GM19043 (cell line): ENCODE measurements around the gene EMID1.

Experiments
- ATAC-seq: cut with Tn5 transposase; IDR thresholded peaks from one replicate; pipeline ENCODE4 v1.9.1; 2021; ENCODE audit warnings: low read depth; ENCODE audit not compliant: unreplicated experiment

Gene EMID1

GRCh38 chr22:29277927-29278326 is 72.2 kb downstream of the EMID1 start:
- ATAC-seq: no peak

- no peak for ATAC-seq
These were observed 78.5 kb downstream of the EMID1 start for GRCh38 chr22:29284196-29284595.

- no peak for ATAC-seq
These were observed 83.1 kb downstream of the EMID1 start for GRCh38 chr22:29288837-29289236.

- ATAC-seq: no peak
These were observed 84.4 kb downstream of the EMID1 start for GRCh38 chr22:29290061-29290460.

- no peak for ATAC-seq
These were observed 85.5 kb downstream of the EMID1 start for GRCh38 chr22:29291215-29291614.

- no peak for ATAC-seq
These were observed 86.7 kb downstream of the EMID1 start for GRCh38 chr22:29292379-29292778.

- ATAC-seq: no peak
These were observed 92.9 kb downstream of the EMID1 start for GRCh38 chr22:29298641-29299040.

- no peak for ATAC-seq
These were observed 93.6 kb downstream of the EMID1 start for GRCh38 chr22:29299136-29299900.

GRCh38 chr22:29300467-29300806 is 94.7 kb downstream of the EMID1 start:
- ATAC-seq: no peak

GRCh38 chr22:29300807-29301601 is 95.3 kb downstream of the EMID1 start:
- no peak for ATAC-seq

- no peak for ATAC-seq
These were observed 96.2 kb downstream of the EMID1 start for GRCh38 chr22:29301716-29302401.

GRCh38 chr22:29302402-29302680 is 96.6 kb downstream of the EMID1 start:
- no peak for ATAC-seq

GRCh38 chr22:29302681-29303465 is 97.2 kb downstream of the EMID1 start:
- ATAC-seq: no peak

- ATAC-seq: no peak
These were observed 100.1 kb downstream of the EMID1 start for GRCh38 chr22:29305836-29306174.

GRCh38 chr22:29306175-29306834 is 100.6 kb downstream of the EMID1 start, which contains the start of gene GAS2L1:
TSS of gene GAS2L1 (plus strand) at chr22:29306650. CDS start at chr22:29308106, 1,456 bp downstream.
- no peak for ATAC-seq

- ATAC-seq: no peak
These were observed 101.3 kb downstream of the EMID1 start for GRCh38 chr22:29306835-29307595.

GRCh38 chr22:29307596-29308147 is 102.0 kb downstream of the EMID1 start:
- no peak for ATAC-seq

GRCh38 chr22:29308148-29308790 is 102.6 kb downstream of the EMID1 start:
- no peak for ATAC-seq

- no peak for ATAC-seq
These were observed 103.1 kb downstream of the EMID1 start for GRCh38 chr22:29308791-29309262.
